GM10266 (cell line): ENCODE data around the gene PPRC1.

Experiments
- DNase-seq: peaks from one replicate; pipeline ENCODE4 v3.0.0; 2012; ENCODE audit errors: extremely low spot score
- TF ChIP-seq, protein P1 (sequence below): IDR thresholded peaks from 2 replicates; pipeline ENCODE4 v1.5.1; 2012; ENCODE audit warnings: mild to moderate bottlenecking, low read depth; ENCODE audit not compliant: control insufficient read depth, insufficient read depth; ENCODE audit errors: missing control alignments

The PPRC1 gene

GRCh38 chr10:102198027-102198426, 65.2 kb downstream of the PPRC1 start:
- no peak for DNase-seq
- TF ChIP-seq, protein P1, sequence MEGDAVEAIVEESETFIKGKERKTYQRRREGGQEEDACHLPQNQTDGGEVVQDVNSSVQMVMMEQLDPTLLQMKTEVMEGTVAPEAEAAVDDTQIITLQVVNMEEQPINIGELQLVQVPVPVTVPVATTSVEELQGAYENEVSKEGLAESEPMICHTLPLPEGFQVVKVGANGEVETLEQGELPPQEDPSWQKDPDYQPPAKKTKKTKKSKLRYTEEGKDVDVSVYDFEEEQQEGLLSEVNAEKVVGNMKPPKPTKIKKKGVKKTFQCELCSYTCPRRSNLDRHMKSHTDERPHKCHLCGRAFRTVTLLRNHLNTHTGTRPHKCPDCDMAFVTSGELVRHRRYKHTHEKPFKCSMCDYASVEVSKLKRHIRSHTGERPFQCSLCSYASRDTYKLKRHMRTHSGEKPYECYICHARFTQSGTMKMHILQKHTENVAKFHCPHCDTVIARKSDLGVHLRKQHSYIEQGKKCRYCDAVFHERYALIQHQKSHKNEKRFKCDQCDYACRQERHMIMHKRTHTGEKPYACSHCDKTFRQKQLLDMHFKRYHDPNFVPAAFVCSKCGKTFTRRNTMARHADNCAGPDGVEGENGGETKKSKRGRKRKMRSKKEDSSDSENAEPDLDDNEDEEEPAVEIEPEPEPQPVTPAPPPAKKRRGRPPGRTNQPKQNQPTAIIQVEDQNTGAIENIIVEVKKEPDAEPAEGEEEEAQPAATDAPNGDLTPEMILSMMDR: no peak
